GM13977 (cell line): ENCODE results near the gene OR52H1.

Experiments used
- DNase-seq: peaks from one replicate; pipeline ENCODE4 v3.0.0; 2012; ENCODE audit warnings: low spot score
- CTCF ChIP-seq: IDR thresholded peaks from 2 replicates; pipeline ENCODE4 v1.5.1; 2012; ENCODE audit warnings: mild to moderate bottlenecking, control low read depth; ENCODE audit not compliant: insufficient read depth; ENCODE audit errors: extremely low read depth, missing control alignments
- in situ Hi-C: fragments of 300-500 bp; cut with MboI; formaldehyde crosslinking; loops from one replicate; pipeline ENCODE4 v1.12.0; 2022; ENCODE audit warnings: low sequenced_read_pairs, low pct_unique_long_range_greater_than_20kb, mixed read lengths, inconsistent platforms; ENCODE audit not compliant: unreplicated experiment

OR52H1 gene

GRCh38 chr11:5541427-5541826 is 6.9 kb downstream of the OR52H1 start:
- in situ Hi-C loops, result no loop called here
- no peak for TF ChIP-seq CTCF
- no peak for DNase-seq

- no peak for DNase-seq
- in situ Hi-C loops, result no loop called here
Observed at GRCh38 chr11:5536482-5536881, 11.9 kb downstream of the OR52H1 start.

GRCh38 chr11:5534046-5534445 is 14.3 kb downstream of the OR52H1 start:
- in situ Hi-C loops, result no loop called here
- DNase-seq, result no peak
- no peak for TF ChIP-seq CTCF

More at GRCh38 chr11:5536482-5536881, 11.9 kb downstream of the OR52H1 start:
- TF ChIP-seq CTCF, result no peak

- in situ Hi-C loops, result no loop called here
- no peak for TF ChIP-seq CTCF
- no peak for DNase-seq
Observed at GRCh38 chr11:5531053-5531831, 17.1 kb downstream of the OR52H1 start.

GRCh38 chr11:5528495-5528894 is 19.8 kb downstream of the OR52H1 start:
- in situ Hi-C loops, result no loop called here
- no peak for DNase-seq
- TF ChIP-seq CTCF, result no peak

GRCh38 chr11:5527716-5528115 is 20.6 kb downstream of the OR52H1 start:
- DNase-seq, result no peak
- TF ChIP-seq CTCF, result no peak
- in situ Hi-C loops, result no loop called here
